COLO668 (cell line): ENCODE measurements around the gene IGSF10.

Experiments
- DNase-seq: peaks from one replicate; lab custom pipeline; 2025; ENCODE audit not compliant: unreplicated experiment; lab: John Stamatoyannopoulos, UW

The IGSF10 gene

DNA sequence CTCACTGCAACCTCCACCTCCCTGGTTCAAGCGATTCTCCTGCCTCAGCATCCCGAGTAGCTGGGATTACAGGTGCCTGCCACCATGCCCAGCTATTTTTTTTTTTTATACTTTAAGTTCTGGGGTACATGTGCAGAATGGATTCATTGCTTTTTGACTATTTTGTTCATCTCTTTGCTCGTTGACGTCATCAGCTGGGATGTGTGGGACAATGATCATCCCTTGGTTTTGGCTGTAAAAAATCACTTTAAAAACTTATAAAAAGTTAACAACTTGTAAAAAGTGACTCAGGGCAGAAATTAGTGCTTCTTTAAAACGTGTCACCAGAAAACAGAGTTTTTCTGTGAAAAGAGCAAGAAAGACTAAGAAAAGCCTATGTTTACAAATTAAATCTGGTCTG lies 37.8 kb downstream of the IGSF10 start:
- DNase-seq = no peak

DNA sequence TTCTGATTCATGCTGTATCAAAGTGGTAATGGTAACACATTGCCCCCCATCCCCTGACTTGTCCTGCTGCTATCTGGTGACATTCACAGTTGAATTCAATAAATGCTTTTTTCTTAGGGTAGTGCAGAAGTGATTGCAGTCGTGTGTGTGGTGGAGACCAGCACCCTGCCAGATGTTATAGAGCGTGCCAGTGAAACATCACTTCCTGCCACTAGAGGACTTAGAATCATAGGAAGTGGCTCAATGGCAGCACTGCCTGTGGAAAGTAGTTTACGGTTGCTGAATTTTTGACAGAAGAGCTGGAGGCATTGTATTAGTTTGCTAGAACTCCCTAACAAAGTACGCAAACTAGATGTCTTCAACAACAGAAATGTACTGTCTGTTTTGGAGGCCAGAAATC lies 38.9 kb downstream of the IGSF10 start:
- no peak for DNase-seq

DNA sequence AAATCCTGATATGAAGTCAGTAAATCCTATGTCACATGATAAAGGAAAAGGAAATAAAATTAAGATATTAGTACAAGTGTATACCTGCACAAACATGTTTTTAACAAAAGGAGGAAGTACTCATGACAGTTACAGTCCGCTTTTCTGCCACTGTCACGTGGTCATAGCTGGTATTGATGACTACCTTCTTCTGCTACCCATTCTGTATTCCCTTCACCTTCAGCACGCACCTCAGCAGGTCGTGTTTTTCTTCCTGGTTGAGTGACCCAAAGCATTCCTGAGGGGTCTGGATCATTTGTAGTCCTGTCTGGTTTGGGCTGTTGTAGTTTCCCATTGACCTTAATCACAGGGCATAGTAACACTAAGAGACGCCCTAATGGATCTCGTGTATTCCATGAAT lies 41.1 kb downstream of the IGSF10 start:
- no peak for DNase-seq

DNA sequence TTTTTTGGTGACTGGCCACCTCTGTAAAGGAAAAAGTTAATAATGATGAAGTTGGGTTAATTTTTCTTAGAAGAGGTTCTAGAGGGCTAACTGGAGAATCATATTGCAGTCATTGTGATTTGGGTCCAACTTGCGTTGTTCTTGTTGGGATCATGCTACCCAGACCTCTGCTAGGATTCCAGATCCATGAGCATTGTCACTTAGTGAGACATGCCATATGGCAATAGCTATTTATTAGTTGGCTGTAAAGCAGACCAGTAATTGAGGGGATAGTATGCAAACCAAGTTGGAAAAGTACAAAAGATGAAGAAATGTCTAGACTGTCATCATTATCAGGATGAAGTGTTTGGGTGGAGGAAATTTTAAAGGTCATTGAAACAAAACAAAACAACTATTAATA lies 45.6 kb downstream of the IGSF10 start:
- no peak for DNase-seq

DNA sequence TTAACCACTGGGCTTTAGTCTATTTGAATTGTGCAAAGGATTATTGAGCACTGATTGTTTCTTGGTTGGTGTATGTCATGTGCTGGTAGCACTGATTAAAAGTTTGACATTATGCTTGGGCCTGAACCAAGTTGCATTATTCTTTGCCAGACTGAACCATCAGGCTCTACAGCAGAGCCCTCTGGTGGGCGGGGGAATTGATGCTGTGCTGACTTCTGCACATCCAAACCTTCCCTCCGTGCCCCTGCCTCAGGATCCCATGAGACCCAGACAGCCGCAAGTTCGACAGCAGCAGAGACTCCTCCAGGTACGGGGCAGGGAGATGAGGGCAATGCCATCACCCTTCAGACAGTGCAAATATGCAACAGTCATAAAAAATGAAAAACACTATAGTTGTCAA lies 47.9 kb downstream of the IGSF10 start:
- DNase-seq = no peak
